Mucosa of rectum (tissue), 2 donors: ENCODE results near the gene NSUN7.

Experiments used
- H3K27ac ChIP-seq, 2 donors: one replicate each; pipeline ENCODE4 v1.7.0; 2013; ENCODE audit warnings: inconsistent platforms in 2 of 2, low read depth in 2 of 2, low read length in 2 of 2
- H3K27me3 ChIP-seq, 2 donors: one replicate each; pipeline ENCODE4 v1.7.0; 2013; ENCODE audit warnings: low read length in 2 of 2; ENCODE audit not compliant: control insufficient read depth in 2 of 2, insufficient read depth in 2 of 2
- H3K36me3 ChIP-seq, 2 donors: one replicate each; pipeline ENCODE4 v1.7.0; 2013; ENCODE audit warnings: low read length in 2 of 2; ENCODE audit not compliant: control insufficient read depth in 2 of 2, insufficient read depth in 2 of 2
- H3K4me1 ChIP-seq, 2 donors: one replicate each; pipeline ENCODE4 v1.7.0; 2013; ENCODE audit warnings: low read length in 2 of 2, mild to moderate bottlenecking in 1 of 2; ENCODE audit not compliant: control insufficient read depth in 2 of 2, insufficient read depth in 2 of 2
- H3K4me3 ChIP-seq, 2 donors: one replicate each; pipeline ENCODE4 v1.7.0; 2013; ENCODE audit warnings: low read length in 2 of 2
- H3K9ac ChIP-seq, 2 donors: one replicate each; pipeline ENCODE4 v1.7.0; 2013; ENCODE audit warnings: low read length in 2 of 2, low read depth in 1 of 2, mild to moderate bottlenecking in 1 of 2
- H3K9me3 ChIP-seq, 2 donors: one replicate each; pipeline ENCODE4 v1.7.0; 2013; ENCODE audit warnings: low read length in 2 of 2; ENCODE audit not compliant: control insufficient read depth in 2 of 2
- donor health status: healthy.
- donor health status: Normal muscosa, but diverticular disease.

Gene NSUN7

DNA sequence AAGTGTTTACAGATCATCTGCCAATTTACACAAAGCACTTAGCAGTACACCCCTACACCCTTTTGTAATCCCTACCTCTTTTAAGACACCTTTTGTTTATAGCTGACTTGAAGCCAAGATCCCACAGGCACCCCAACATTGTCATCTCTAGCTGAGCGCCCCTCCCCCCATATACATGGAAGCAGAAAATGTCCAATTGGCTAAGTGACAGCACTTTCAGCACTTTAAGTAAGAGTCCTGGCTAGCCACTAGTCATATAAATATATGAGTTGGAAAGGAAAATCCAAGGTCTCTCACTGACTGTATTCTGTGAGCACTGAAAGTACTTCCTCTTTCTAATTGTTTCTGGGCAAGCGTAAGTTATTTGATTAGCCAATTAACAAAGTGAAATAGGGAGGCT is 108.2 kb downstream of the NSUN7 start:
- no peaks in the 10 kb centered on the region for H3K36me3 ChIP-seq
- H3K4me3 ChIP-seq, result no peak overlapping the region
- H3K9ac ChIP-seq, result no peak overlapping the region
- peaks cover 3 to 7% of the 10 kb centered on the region in 2 donors for H3K4me1 ChIP-seq
- H3K27ac ChIP-seq, result no peak overlapping the region
- no peaks in the 10 kb centered on the region for H3K9me3 ChIP-seq
- H3K27me3 ChIP-seq, result peaks cover 0 to 2% of the 10 kb centered on the region in 2 donors

GRCh38 chr4:40858962-40859361 is 109.2 kb downstream of the NSUN7 start:
- Histone ChIP-seq H3K27ac (no peak overlapping the region), H3K36me3 (no peaks in the 10 kb centered on the region), H3K4me1 (peaks cover 3 to 7% of the 10 kb centered on the region in 2 donors), H3K27me3 (peaks cover 0 to 2% of the 10 kb centered on the region in 2 donors), H3K9me3 (no peaks in the 10 kb centered on the region), H3K4me3 (no peak overlapping the region), H3K9ac (no peak overlapping the region)
